Measurements from ENCODE around the gene HPD.
"Not testable (repeated sequence)": the region's sequence is repeated elsewhere in the genome, so short reads cannot be mapped to it uniquely, and the experiment has no call there.

The HPD gene

GRCh38 chr12:121797937-121798786 lies 60.5 kb downstream of the HPD start:
- DNase-seq (ENCODE audit: low spot score), result no peak

GRCh38 chr12:121796855-121797751 lies 61.6 kb downstream of the HPD start:
- peak; percentile 91 for DNase-seq (ENCODE audit: low spot score)

- peak; percentile 80 for DNase-seq (ENCODE audit: low spot score)
Observed at GRCh38 chr12:121795034-121795968, 63.4 kb downstream of the HPD start.

GRCh38 chr12:121794534-121795033 lies 64.1 kb downstream of the HPD start:
- peak; percentile 22 for DNase-seq (ENCODE audit: low spot score)

- DNase-seq (ENCODE audit: low spot score), result peak; percentile 90
Observed at GRCh38 chr12:121793838-121794533, 64.7 kb downstream of the HPD start.

GRCh38 chr12:121793440-121793837 lies 65.2 kb downstream of the HPD start, which contains the start of gene RHOF:
Gene RHOF, minus strand, starts transcription at chr12:121793688. Its CDS starts 55 bp downstream, at chr12:121793633.
- peak; percentile 48 for DNase-seq (ENCODE audit: low spot score)

- no peak for DNase-seq (ENCODE audit: low spot score)
Observed at GRCh38 chr12:121792607-121793439, 65.8 kb downstream of the HPD start.

- DNase-seq (ENCODE audit: low spot score), result no peak
Observed at GRCh38 chr12:121791671-121792551, 66.7 kb downstream of the HPD start.

GRCh38 chr12:121790785-121791184 lies 67.9 kb downstream of the HPD start:
- not testable (repeated sequence) for DNase-seq (ENCODE audit: low spot score)

GRCh38 chr12:121789800-121790728 lies 68.6 kb downstream of the HPD start:
- no peak for DNase-seq (ENCODE audit: low spot score)
